GM12878 (cell line): ENCODE measurements around the gene SP100. TPM values are rescaled to one million over a fixed set of nuclear protein-coding genes. Genes with fewer than 3 reads are reported as not detected.
A peak's percentile ranks its signal among the peaks of the same experiment; 100 is the strongest.

Experiments
- BCL11A ChIP-seq: IDR thresholded peaks from 2 replicates; pipeline ENCODE4 v1.6.1; 2011; ENCODE audit warnings: low read depth, low read length
- DPF2 ChIP-seq: fragments of 450-650 bp; IDR thresholded peaks from 2 replicates; pipeline ENCODE4 v1.6.1; 2017; ENCODE audit warnings: mild to moderate bottlenecking
- EED ChIP-seq: sonication (generic); IDR thresholded peaks from 2 replicates; pipeline ENCODE4 v1.6.1; 2016; ENCODE audit warnings: antibody characterized with exemption, low read depth
- IKZF2 ChIP-seq, 2 experiments: fragments of 450-650 bp; IDR thresholded peaks; 2 replicates each; pipeline ENCODE4 v1.6.1; 2017; ENCODE audit warnings: mild to moderate bottlenecking in 2 of 2, moderate library complexity in 2 of 2
- KLF5 ChIP-seq: fragments of 450-650 bp; IDR thresholded peaks from 2 replicates; pipeline ENCODE4 v1.6.1; 2014; ENCODE audit warnings: mild to moderate bottlenecking; ENCODE audit not compliant: partially characterized antibody
- MAX ChIP-seq: IDR thresholded peaks from 2 replicates; pipeline ENCODE4 v1.6.1; 2012; ENCODE audit warnings: low read depth, low read length, improper control_type of control experiment
- MTA2 ChIP-seq: fragments of 450-650 bp; IDR thresholded peaks from 2 replicates; pipeline ENCODE4 v1.6.1; 2016; ENCODE audit warnings: low read depth, mild to moderate bottlenecking, moderate library complexity
- MTA3 ChIP-seq: IDR thresholded peaks from 2 replicates; pipeline ENCODE4 v1.6.1; 2012; ENCODE audit warnings: low read length, inconsistent platforms, borderline replicate concordance
- NFIC ChIP-seq: IDR thresholded peaks from 2 replicates; pipeline ENCODE4 v1.6.1; 2012; ENCODE audit warnings: low read depth, mild to moderate bottlenecking, inconsistent platforms, low read length, moderate library complexity
- NFXL1 ChIP-seq: fragments of 450-650 bp; IDR thresholded peaks from 2 replicates; pipeline ENCODE4 v1.6.1; 2017; ENCODE audit warnings: antibody characterized with exemption, mild to moderate bottlenecking, borderline replicate concordance
- NR2C2 ChIP-seq: IDR thresholded peaks from 2 replicates; pipeline ENCODE4 v1.6.1; 2011; ENCODE audit warnings: borderline replicate concordance, low read depth; ENCODE audit not compliant: control insufficient read depth, insufficient read length
- NR2F1 ChIP-seq: fragments of 450-650 bp; conservative IDR thresholded peaks from 2 replicates; pipeline ENCODE4 v1.6.1; 2017; ENCODE audit warnings: mild to moderate bottlenecking
- NRF1 ChIP-seq: conservative IDR thresholded peaks from 2 replicates; pipeline ENCODE4 v1.6.1; 2011; ENCODE audit warnings: mild to moderate bottlenecking, low read depth, low read length, improper control_type of control experiment
- PRDM15 ChIP-seq: fragments of 450-650 bp; formaldehyde crosslinking; IDR thresholded peaks from 2 replicates; pipeline ENCODE4 v1.4.0; 2020; ENCODE audit warnings: mild to moderate bottlenecking, moderate library complexity
- RAD21 ChIP-seq: IDR thresholded peaks from 2 replicates; pipeline ENCODE4 v1.6.1; 2011; ENCODE audit warnings: mild to moderate bottlenecking, low read depth, low read length, moderate library complexity; ENCODE audit not compliant: insufficient read depth
- RELA ChIP-seq: fragments of 450-650 bp; IDR thresholded peaks from 2 replicates; pipeline ENCODE4 v1.8.0; 2014; ENCODE audit warnings: borderline replicate concordance; ENCODE audit not compliant: partially characterized antibody
- RFX5 ChIP-seq: IDR thresholded peaks from 2 replicates; pipeline ENCODE4 v1.6.1; 2011; ENCODE audit warnings: low read depth, low read length, improper control_type of control experiment
- RUNX3 ChIP-seq: IDR thresholded peaks from 2 replicates; pipeline ENCODE4 v1.6.1; 2012; ENCODE audit warnings: low read length, inconsistent platforms
- SIX5 ChIP-seq: IDR thresholded peaks from 2 replicates; pipeline ENCODE4 v1.6.1; 2011; ENCODE audit warnings: mild to moderate bottlenecking, low read depth, low read length, moderate library complexity; ENCODE audit not compliant: severe bottlenecking
- SMARCA5 ChIP-seq: fragments of 450-650 bp; IDR thresholded peaks from 2 replicates; pipeline ENCODE4 v1.6.1; 2017; ENCODE audit warnings: mild to moderate bottlenecking
- SRF ChIP-seq, 2 experiments: IDR thresholded peaks; 2 replicates each; pipeline ENCODE4 v1.6.1; 2011; ENCODE audit warnings: low read depth in 2 of 2, low read length in 2 of 2, mild to moderate bottlenecking in 1 of 2, moderate library complexity in 1 of 2
- ZNF384 ChIP-seq: IDR thresholded peaks from 2 replicates; pipeline ENCODE4 v1.6.1; 2012; ENCODE audit warnings: low read depth, mild to moderate bottlenecking, low read length, improper control_type of control experiment, borderline replicate concordance
- ZNF622 ChIP-seq: fragments of 450-650 bp; IDR thresholded peaks from 2 replicates; pipeline ENCODE4 v1.6.1; 2017; ENCODE audit warnings: mild to moderate bottlenecking, inconsistent platforms
- polyA plus RNA-seq, 11 experiments: library from polyadenylated mRNA; depleted of rRNA in 4 of 11; unstranded in 6 of 11; stranded (reverse) in 5 of 11; fragments of >200 nt; fragmentation: Nextera tagmentation in 4 of 11; fragmentation: Illumina TruSeq in 1 of 11; extraction: Ambion mirVana in 4 of 11; extraction: Trizol in 1 of 11; gene quantifications; 1 replicate in 1 of 11; 2 replicates in 10 of 11; pipeline versions ENCODE4 v1.2.1 to v1.2.3, GENCODE V29; 2011 to 2016; ENCODE audit warnings: inconsistent platforms in 2 of 11, missing spikeins in 2 of 11, low read depth in 1 of 11
- total RNA-seq, 4 experiments: library from RNA; depleted of rRNA in 3 of 4; stranded (reverse); fragments of >200 nt in 3 of 4; fragmentation: Illumina TruSeq in 1 of 4; extraction: Trizol in 1 of 4; gene quantifications; 2 replicates each; pipeline versions ENCODE4 v1.2.1 to v1.2.3, GENCODE V29; 2013 to 2021
- TF ChIP-seq, protein P1 (sequence below): IDR thresholded peaks from 2 replicates; pipeline ENCODE4 v1.6.1; 2012; ENCODE audit warnings: low read length, inconsistent platforms

Gene SP100
- total and polyA plus RNA-seq, 10 of the 15 experiments (the other 5 are each of a cell fraction or from before 2014, with no cell fraction given), result 109 to 239 (median 180) TPM

GRCh38 chr2:230564805-230565779 lies 149.1 kb downstream of the SP100 start (continued):
- TF ChIP-seq NR2F1 (no peak), NFXL1 (no peak), SIX5 (no peak), RFX5 (no peak), MAX (no peak), RUNX3 (peak; percentile 58), EED (peak; percentile 57; the same call in 1 of the 2 replicates), MTA2 (peak; percentile 60; the same call in 1 of the 2 replicates), PRDM15 (no peak), NR2C2 (no peak), MTA3 (no peak), ZNF622 (no peak), BCL11A (0 out of 2 replicates have a peak, but pooled peaks have one; percentile 34), RELA (no peak), NRF1 (no peak), RAD21 (no peak), SMARCA5 (no peak), SRF (IDR thresholded peaks at IDR 0.05; ENCODE audit: low read depth in 2 of 2, low read length in 2 of 2) (no peak), IKZF2 (IDR thresholded peaks at IDR 0.05) (peak; percentile 60 to 65), DPF2 (no peak), KLF5 (no peak), NFIC (0 out of 2 replicates have a peak, but pooled peaks have one; percentile 55), ZNF384 (no peak)
- TF ChIP-seq, protein P1, sequence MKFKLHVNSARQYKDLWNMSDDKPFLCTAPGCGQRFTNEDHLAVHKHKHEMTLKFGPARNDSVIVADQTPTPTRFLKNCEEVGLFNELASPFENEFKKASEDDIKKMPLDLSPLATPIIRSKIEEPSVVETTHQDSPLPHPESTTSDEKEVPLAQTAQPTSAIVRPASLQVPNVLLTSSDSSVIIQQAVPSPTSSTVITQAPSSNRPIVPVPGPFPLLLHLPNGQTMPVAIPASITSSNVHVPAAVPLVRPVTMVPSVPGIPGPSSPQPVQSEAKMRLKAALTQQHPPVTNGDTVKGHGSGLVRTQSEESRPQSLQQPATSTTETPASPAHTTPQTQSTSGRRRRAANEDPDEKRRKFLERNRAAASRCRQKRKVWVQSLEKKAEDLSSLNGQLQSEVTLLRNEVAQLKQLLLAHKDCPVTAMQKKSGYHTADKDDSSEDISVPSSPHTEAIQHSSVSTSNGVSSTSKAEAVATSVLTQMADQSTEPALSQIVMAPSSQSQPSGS, result peak; percentile 40; the same call in 1 of the 2 replicates
